GM19324 (cell line): ENCODE measurements around the gene GNAT2.

Experiments used
- ATAC-seq: cut with Tn5 transposase; IDR thresholded peaks from one replicate; pipeline ENCODE4 v1.9.1; 2021; ENCODE audit warnings: mild to moderate bottlenecking, moderate library complexity; ENCODE audit not compliant: unreplicated experiment, low FRiP score

GNAT2 gene

GRCh38 chr1:109643385-109644230 lies 24.2 kb upstream of the GNAT2 start:
- peak; percentile 84 for ATAC-seq

GRCh38 chr1:109642626-109643025 lies 23.2 kb upstream of the GNAT2 start:
- ATAC-seq = no peak

GRCh38 chr1:109641861-109642260 lies 22.4 kb upstream of the GNAT2 start:
- no peak for ATAC-seq

- no peak for ATAC-seq
Observed at GRCh38 chr1:109641078-109641740, 21.8 kb upstream of the GNAT2 start.

GRCh38 chr1:109640285-109640865 lies 21.0 kb upstream of the GNAT2 start:
- peak; percentile 45 for ATAC-seq

GRCh38 chr1:109639841-109640184 lies 20.4 kb upstream of the GNAT2 start:
- no peak for ATAC-seq

- no peak for ATAC-seq
Observed at GRCh38 chr1:109639063-109639840, 19.8 kb upstream of the GNAT2 start.

- ATAC-seq = no peak
Observed at GRCh38 chr1:109637446-109637845, 18.0 kb upstream of the GNAT2 start.

- ATAC-seq = no peak
Observed at GRCh38 chr1:109636201-109636952, 17.0 kb upstream of the GNAT2 start.

- no peak for ATAC-seq
Observed at GRCh38 chr1:109635862-109636200, 16.4 kb upstream of the GNAT2 start.

GRCh38 chr1:109634771-109635750 lies 15.6 kb upstream of the GNAT2 start:
- no peak for ATAC-seq

GRCh38 chr1:109634292-109634691 lies 14.9 kb upstream of the GNAT2 start:
- no peak for ATAC-seq

- ATAC-seq = no peak
Observed at GRCh38 chr1:109632671-109633346, 13.4 kb upstream of the GNAT2 start.

GRCh38 chr1:109631513-109632505 lies 12.4 kb upstream of the GNAT2 start:
- no peak for ATAC-seq

GRCh38 chr1:109630898-109631512 lies 11.6 kb upstream of the GNAT2 start:
- ATAC-seq = no peak

- no peak for ATAC-seq
Observed at GRCh38 chr1:109630081-109630897, 10.9 kb upstream of the GNAT2 start.
